Fibroblast of lung (primary cell): ENCODE data around the gene PAX7.
A peak's percentile ranks its signal among the peaks of the same experiment; 100 is the strongest.

Source experiments
- CTCF ChIP-seq, 2 donors: IDR thresholded peaks in 1 of 2; conservative IDR thresholded peaks in 1 of 2; 1 replicate in 1 of 2; 2 replicates in 1 of 2; pipeline ENCODE4 v1.5.1; 2011 to 2012; ENCODE audit warnings: low read length in 2 of 2, control low read depth in 1 of 2, inconsistent platforms in 1 of 2, low read depth in 1 of 2, mild to moderate bottlenecking in 1 of 2
- EZH2 ChIP-seq: IDR thresholded peaks from 2 replicates; pipeline ENCODE4 v1.5.1; 2012; ENCODE audit warnings: low read length, control low read depth, mild to moderate bottlenecking; ENCODE audit errors: missing control alignments

GRCh38 chr1:18637962-18638834 lies 7.6 kb downstream of the PAX7 start:
- TF ChIP-seq CTCF (conservative IDR thresholded peaks at IDR 0.05 in 1 of 2, IDR thresholded peaks at IDR 0.05 in 1 of 2; ENCODE audit: low read depth in 1 of 2, low read length in 2 of 2) (no peak), EZH2 (peak; percentile 60)
